Measurements from ENCODE around the gene NXPE3.

Gene NXPE3

GRCh38 chr3:101829437-101829830, 50.4 kb downstream of the NXPE3 start:
- DNase-seq = no peak

GRCh38 chr3:101829874-101830273, 50.9 kb downstream of the NXPE3 start:
- no peak for DNase-seq

- DNase-seq = no peak
Measured at GRCh38 chr3:101833446-101833974, 54.5 kb downstream of the NXPE3 start.

- DNase-seq = no peak
Measured at GRCh38 chr3:101835676-101836075, 56.7 kb downstream of the NXPE3 start.

GRCh38 chr3:101836160-101836559, 57.1 kb downstream of the NXPE3 start:
- no peak for DNase-seq

GRCh38 chr3:101836652-101837598, 57.9 kb downstream of the NXPE3 start:
- DNase-seq = peak; percentile 61

GRCh38 chr3:101838691-101839090, 59.7 kb downstream of the NXPE3 start:
- DNase-seq = no peak

GRCh38 chr3:101840066-101840465, 61.1 kb downstream of the NXPE3 start:
- DNase-seq = no peak

- no peak for DNase-seq
Measured at GRCh38 chr3:101842245-101842934, 63.4 kb downstream of the NXPE3 start.

GRCh38 chr3:101842935-101843330, 63.9 kb downstream of the NXPE3 start:
- no peak for DNase-seq

GRCh38 chr3:101845425-101845824, 66.4 kb downstream of the NXPE3 start:
- DNase-seq = no peak

- no peak for DNase-seq
Measured at GRCh38 chr3:101846709-101847108, 67.7 kb downstream of the NXPE3 start.

- DNase-seq = peak; percentile 32
Measured at GRCh38 chr3:101847328-101847727, 68.3 kb downstream of the NXPE3 start.

- DNase-seq = no peak
Measured at GRCh38 chr3:101848326-101848725, 69.3 kb downstream of the NXPE3 start.

- DNase-seq = peak; percentile 93
Measured at GRCh38 chr3:101848754-101849713, 70.0 kb downstream of the NXPE3 start, which contains the start of gene NFKBIZ. Gene NFKBIZ, plus strand, starts transcription at chr3:101849514. Its CDS starts 115 bp downstream, at chr3:101849629.

GRCh38 chr3:101849714-101850245, 70.8 kb downstream of the NXPE3 start:
- peak; percentile 44 for DNase-seq

- peak; percentile 69 for DNase-seq
Measured at GRCh38 chr3:101850246-101851051, 71.4 kb downstream of the NXPE3 start.

- DNase-seq = peak; percentile 38
Measured at GRCh38 chr3:101851072-101851770, 72.2 kb downstream of the NXPE3 start.

- no peak for DNase-seq
Measured at GRCh38 chr3:101851850-101852714, 73.1 kb downstream of the NXPE3 start.

Data from HCEC 1CT (cell line).